ENCODE data around the gene ARL5A.

Gene ARL5A

DNA sequence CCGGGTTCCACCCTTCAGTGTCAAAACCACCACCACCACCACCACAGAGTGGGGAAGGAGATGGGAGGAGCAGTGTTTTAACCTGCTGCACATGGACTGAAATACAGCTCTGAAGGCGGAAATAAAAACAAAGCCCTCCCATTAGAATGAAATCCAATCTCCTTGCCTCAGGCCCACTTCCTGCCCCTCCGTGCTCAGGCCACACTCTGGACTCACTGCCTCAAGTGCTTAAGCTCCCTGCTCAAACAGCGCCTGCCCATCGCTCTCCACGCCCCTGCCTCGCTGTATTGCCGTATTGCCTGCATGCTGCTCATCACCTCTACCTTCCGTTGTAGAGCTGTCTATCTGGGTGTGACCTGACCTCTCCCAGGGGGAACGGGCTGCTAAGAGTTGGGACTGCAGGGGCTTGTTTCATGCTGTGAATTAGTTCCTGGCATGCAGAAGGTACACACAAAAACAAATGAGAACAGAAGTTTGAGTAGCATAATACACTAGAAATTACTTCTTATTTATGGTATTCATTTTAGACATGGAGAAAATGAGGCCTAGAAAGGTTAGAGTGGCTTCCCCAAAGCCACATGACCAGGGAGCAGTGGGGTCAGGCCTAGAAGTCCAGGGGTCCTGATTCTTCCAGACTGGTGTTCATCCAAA, 62.3 kb downstream of the ARL5A start:
- DNase-seq: no peak

DNA sequence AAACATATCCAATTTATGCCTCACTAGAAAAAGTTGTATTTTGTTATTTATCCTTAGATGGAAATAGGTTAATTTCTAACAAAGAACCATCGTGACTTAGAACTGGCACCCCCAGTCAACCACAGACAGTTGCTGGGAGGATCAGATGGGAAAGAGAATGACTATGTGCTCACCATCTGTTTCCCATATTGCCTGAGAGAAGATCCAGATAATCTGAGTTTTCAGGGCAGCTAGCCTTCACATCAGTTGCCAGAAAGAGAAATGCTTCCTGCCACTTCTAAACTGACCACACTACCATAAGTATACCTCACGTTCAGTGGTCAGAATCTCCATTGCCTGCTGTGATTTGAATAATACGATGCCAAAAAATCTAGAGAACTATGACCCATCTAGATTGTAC, 65.5 kb downstream of the ARL5A start:
- DNase-seq: no peak

- DNase-seq: no peak
These were observed 66.5 kb downstream of the ARL5A start for GRCh38 chr2:151761687-151762086.

- DNase-seq: no peak
These were observed 67.0 kb downstream of the ARL5A start for GRCh38 chr2:151761193-151761592.

DNA sequence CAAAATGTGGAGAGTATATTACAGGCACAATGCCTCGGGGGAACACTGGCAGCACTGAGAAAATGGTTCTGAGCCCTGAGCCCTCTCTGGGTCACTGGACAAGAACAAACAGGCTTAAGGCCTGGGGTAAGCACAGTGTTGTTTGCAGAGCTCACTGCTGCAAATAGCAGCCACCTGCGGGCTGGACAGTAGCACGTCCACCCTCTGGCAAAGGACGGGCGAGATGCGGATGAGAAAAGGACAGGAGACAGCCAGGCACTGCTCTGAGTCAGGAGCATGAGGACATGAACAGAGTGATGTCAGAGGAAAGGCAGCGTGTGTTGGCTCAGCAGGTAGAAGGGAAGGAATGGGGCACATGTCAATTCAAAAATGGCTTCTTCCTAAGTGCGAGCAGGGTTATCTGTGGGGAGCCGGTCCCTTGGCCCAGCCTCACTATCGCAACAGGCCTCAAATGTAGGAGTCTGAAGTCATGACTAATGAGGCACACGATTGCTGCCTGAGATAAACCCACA, 68.0 kb downstream of the ARL5A start:
- no peak for DNase-seq

GRCh38 chr2:151758744-151759143, 69.5 kb downstream of the ARL5A start:
- no peak for DNase-seq

DNA sequence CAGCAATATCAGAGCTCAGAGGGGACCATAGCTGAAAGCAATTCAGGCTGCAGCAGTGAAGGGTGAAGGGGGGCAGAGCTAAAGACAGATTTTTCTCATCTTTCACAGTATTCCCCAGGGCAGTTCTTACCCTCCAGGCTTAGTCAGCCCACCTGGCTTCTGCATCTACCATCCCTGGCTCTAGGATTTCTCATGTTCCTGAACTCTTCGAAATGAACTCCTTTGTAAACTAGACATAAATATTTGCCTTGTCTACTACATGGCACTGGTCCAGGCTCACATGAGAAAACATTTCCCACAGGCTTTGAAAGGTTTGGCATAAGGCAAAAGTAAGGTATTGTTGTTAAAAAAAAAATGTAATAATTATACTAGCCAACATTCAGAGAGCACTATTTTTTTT, 70.4 kb downstream of the ARL5A start:
- DNase-seq: no peak

GRCh38 chr2:151756820-151757219, 71.4 kb downstream of the ARL5A start:
- no peak for DNase-seq

- no peak for DNase-seq
These were observed 73.8 kb downstream of the ARL5A start for GRCh38 chr2:151754253-151754897.

DNA sequence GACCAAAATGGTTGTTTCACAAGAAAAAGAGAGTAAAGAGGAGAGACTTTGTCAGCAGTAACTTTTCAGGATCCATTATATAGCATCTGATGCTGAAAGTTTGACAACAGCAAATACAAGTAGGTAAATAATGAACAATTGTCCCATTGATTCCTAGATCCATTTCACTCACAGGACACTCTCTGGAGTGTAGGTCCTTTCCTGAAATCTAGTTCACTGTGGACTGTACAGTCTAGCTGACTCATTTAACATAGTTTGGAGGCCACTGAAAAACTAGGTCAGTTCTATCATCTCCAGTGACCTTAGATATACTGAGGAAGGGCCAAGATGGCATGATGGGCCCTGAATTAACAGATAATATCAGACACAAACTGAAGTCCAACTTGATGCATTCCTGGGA, 74.7 kb downstream of the ARL5A start:
- DNase-seq: no peak
